Measurements from ENCODE around the gene ZBTB46.

The ZBTB46 gene

DNA sequence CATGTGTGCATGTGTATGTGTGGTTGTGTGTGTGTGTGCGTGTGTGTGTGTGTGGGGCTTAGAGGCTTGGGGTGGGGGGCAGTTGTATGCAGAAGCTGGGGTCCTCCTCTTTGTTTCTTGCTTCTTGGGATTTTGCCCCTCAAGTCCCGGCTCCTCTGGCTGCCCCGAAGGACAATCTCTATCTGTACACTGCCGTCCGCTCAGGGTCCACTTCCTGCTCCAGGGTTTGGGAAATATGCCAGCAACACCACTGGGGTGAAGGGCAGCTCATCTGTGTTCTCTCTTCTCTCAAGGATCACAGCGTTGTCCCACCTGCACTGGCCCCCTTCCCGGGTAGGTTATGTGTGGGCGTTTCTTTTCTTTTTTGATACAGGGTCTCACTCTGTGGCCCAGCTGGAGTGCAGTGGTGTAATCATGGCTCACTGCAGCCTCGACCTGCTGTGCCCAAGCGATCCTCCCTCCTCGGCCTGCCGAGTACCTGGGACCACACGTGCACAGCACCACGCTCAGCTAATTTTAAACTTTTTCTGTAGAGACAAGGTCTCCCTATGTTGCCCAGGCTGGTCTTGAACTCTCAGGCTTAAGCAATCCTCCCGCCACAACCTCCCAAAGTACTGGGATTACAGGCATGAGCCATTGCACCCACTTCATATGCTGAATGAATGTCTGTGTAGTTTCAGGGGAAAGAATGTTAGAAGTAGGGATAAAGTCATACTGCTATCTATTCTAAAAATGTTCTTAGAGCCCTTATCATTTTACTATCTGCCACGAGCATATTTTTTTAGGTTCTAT, 65.8 kb downstream of the ZBTB46 start:
- no peak for DNase-seq

DNA sequence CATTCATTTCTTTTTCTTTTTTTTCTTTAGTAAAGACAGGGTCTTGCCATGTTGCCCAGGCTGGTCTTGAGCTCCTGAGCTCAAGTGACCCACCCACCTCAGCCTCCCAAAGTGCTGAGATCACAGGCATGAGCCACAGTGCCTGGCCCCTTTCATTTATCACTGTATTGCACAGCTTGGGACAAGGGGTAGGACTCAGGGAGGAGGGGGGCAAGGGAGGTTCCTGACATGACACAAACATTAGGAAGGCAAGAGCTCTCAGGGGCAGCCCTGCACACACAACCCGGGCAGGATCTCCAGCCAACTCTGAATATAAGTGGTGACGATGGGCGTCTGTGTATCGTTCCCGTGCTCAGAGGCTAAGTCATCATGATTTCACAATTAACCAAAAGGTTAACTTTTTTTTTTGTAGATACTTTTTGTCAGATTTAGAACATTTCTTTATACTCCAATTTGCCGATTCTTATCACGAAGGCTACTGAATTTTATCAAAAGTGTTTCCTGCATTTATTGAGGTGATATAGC, 71.6 kb downstream of the ZBTB46 start:
- DNase-seq: no peak

- DNase-seq: no peak
Measured at GRCh38 chr20:63758152-63758551, 72.9 kb downstream of the ZBTB46 start.

DNA sequence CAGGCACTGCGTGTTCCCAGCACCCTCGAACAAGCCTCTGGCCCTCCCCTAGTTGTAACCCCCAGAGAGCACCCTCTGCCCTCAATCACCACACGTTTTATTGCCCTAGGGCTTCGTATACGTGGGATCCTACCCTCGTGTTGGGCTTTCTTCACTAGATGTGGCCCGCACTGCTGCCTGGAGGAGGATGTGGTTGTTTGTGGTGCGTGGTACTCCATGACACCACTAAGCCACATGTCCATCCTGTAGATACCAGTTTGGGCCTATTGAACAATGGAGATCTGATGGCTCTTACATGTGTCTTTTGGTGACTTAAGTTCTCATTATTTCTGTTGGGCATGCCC, 74.4 kb downstream of the ZBTB46 start:
- DNase-seq: no peak

- DNase-seq: no peak
Measured at GRCh38 chr20:63755933-63756647, 75.0 kb downstream of the ZBTB46 start.

DNA sequence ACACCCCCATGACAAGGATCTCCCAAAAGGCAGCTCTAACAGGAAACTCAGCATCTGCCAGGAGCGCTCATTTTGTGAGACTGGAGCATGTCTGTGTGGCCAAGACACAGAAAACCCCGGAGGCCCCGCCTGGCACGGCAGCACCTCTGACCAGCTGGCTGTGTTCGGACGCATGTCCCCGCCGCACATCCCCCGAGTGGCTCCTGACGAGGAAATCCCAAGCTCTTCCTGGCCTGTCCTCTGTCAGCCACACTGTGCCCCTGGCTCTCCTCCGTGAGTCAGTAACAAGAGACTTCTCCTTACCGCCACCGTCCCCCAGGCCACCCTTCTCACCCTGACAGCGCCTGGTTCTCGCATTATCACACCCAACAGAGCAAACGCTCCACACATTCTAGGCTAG, 77.1 kb downstream of the ZBTB46 start:
- DNase-seq: no peak

DNA sequence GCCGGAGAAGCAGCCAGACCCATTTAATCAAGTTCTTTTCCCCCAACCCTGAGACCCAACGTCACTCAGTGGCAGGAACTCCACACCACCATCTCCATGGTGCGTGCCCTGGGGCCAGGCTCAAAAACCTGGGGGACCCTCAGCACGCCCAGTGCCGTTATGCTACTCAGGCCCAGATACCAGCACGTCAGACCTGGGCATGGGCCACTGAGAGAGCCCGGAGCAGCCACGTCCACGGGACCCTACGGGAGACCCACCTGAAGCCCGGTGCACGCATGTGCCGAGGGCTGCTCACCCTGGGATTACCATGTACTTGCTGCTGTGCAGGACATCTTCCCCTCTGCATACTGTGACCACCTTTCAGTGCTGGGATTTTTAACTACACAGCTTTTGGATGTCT, 77.7 kb downstream of the ZBTB46 start:
- no peak for DNase-seq

DNA sequence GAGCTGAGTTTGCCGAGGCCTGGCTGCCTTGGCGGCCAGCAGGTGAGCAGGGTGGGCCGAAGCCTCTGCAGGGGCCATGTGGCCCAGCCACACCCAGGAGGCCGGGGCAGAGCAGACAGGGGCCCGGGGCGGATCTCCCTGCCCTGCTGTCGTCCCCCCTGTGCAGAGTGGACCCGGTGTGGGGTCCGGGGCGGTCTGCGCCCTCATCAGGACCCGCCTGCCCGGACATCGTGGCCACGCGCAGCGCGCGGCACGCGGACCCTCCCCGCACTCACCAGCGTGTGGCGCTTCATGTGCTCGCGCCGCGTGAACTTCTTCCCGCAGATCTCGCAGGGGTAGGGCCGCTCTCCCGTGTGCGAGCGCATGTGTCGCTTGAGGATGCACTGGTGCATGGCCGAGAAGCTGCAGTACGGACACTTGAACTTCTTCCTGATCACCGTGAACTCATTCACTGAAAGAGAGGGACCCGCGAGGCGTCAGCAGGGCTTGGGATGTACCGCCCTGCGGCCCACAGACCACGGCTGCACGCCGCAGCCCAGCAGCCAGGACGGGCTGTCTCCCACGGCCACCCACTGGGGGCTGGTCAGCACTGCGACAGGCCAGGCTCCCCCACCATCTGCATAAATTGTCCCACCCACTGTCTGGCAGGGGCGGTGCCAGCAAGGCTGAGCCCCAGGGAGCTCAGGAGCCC, 78.5 kb downstream of the ZBTB46 start:
- DNase-seq: peak; percentile 38

DNA sequence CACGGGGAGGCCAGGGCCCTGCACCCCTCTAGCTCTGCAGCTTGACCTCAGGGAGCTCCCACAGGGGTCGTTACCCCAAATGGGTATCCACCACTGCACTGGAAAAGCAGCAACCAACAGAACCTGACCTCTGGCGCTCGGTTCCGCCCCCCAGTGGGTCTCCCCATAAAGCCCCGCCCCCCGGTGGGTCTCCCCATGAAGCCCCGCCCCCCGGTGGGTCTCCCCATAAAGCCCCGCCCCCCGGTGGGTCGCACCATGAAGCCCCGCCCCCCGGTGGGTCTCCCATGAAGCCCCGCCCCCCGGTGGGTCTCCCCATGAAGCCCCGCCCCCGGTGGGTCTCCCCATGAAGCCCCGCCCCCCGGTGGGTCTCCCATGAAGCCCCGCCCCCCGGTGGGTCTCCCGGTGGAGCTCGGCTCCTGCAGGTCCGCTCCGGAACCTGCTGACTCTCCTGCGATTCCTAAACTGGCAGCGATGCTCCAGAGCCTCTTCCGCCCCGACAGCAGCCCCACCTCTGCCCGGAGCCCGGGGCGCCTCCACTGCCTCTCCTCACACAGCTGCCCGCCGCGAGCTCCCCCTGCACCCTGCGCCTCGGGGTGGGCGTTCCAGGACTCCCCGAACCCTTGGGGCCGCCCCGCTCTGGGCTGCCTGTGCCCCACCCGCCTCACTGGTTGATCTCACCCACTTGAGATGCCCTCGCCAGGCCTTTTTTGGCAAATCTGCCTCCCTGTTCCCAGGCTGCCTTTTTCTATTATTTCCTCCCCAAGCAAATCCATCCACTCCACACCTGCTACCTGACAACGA, 79.4 kb downstream of the ZBTB46 start:
- DNase-seq: peak; percentile 36

DNA sequence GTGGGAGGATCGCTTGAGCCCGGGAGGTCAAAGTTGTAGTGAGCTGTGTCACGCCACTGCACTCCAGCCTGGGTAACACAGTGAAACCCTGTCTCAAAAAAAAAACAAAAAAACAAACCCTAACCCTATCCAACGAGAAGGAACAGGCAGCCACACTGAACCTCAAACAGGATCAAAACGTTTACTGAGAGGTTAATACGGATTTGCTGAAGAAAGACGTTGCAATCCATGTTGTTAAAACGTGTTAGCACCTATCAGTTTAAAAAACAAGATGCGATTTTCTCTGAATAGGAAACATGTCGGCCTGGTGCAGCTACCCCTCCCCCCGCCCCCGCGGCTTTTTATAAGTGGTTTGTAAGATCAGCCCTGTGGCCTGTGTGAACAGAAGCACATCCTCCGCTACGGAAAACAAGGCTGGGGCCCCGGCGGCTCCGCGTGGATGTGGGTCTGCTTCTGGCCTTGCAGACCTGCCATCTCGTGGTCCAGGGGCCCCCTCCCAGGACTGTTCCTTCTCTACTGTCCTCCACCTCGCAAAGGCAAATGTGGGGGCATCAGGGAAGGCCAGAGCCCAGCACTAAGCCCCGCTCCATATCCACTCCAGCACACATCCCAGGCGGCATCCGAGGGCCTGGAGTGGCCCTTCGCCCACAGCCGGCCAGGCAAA, 80.1 kb downstream of the ZBTB46 start:
- no peak for DNase-seq

- DNase-seq: peak; percentile 41
Measured at GRCh38 chr20:63749597-63750508, 81.2 kb downstream of the ZBTB46 start.

GRCh38 chr20:63748934-63749270, 82.2 kb downstream of the ZBTB46 start:
- no peak for DNase-seq

- DNase-seq: no peak
Measured at GRCh38 chr20:63748070-63748933, 82.8 kb downstream of the ZBTB46 start.

DNA sequence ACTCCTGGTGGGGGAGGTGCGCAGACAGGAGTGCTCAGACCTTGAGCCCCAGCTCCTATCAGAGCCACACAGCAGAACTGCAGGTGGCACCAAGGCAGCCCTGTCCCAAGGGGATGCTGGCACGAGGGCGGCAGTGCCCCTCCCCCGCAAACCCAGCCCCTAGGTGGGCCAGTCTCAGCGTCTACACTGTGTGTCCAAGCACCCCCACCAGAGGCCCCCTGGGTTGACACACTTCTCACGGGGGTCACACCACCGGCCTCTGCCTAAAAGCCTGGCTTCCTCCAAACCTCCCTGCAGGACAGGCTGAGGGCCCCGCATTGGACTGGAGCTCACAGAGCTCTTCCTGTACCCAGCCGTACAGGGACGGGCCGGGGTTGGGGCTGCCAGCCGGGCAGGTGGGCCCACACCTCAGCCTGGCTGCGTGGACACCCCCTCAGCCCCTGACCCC, 83.4 kb downstream of the ZBTB46 start:
- no peak for DNase-seq

- DNase-seq: no peak
Measured at GRCh38 chr20:63746751-63747315, 84.2 kb downstream of the ZBTB46 start.

DNA sequence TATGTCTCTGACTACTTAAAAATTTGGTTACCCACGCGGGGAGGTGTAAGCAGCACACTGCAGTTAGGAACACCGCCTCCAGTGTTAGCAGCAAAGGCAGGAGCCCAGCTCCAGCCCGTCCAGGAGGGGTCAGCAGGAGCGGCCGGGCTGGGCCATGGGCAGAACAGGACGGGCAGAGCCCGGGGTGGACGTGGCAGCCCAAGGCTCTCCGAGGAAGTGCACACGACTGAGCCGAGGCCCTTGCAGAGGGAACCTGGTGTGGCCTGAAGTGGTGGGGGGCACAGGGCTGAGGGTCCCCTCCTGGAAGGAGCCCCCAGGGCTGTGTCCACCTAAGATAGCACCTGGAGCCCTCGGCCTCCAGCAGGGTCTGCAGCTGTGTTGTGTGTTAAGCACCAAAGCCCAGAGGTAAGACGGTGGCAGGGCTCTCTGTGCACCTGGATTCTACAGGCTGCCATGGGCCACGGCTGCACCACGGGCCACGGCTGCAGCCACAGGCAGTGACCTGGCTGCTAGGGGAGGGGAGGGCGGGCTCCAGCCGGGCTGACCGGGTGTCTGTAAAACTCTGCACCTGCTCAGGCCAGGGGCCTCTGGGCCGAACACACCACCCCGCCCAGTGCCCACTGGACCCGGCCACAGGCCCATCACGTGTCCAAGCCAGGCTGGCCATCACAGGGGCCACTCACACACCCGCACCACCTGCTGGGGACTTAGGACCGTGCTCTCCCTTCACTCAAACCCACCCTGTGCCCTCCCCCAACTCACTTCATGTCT, 84.9 kb downstream of the ZBTB46 start:
- no peak for DNase-seq

DNA sequence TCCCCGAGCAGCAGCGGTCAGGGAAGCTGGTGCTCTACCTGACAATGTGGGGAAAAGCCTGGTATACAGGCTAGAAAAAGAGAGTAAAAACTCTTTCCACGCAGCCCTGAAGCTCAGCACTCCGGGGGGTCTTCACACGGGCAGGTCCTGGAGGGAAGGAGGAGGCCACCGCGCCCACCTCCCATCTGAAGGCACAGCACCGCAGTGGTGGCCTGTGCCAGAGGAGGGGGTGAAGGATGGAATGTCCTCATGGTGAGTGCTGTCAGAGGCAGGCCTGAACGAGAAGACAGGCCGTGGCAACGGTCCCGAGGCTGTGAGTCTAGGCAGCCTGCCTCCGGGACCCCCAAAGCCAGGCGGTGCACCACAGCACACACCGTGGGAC, 85.6 kb downstream of the ZBTB46 start:
- DNase-seq: no peak

DNA sequence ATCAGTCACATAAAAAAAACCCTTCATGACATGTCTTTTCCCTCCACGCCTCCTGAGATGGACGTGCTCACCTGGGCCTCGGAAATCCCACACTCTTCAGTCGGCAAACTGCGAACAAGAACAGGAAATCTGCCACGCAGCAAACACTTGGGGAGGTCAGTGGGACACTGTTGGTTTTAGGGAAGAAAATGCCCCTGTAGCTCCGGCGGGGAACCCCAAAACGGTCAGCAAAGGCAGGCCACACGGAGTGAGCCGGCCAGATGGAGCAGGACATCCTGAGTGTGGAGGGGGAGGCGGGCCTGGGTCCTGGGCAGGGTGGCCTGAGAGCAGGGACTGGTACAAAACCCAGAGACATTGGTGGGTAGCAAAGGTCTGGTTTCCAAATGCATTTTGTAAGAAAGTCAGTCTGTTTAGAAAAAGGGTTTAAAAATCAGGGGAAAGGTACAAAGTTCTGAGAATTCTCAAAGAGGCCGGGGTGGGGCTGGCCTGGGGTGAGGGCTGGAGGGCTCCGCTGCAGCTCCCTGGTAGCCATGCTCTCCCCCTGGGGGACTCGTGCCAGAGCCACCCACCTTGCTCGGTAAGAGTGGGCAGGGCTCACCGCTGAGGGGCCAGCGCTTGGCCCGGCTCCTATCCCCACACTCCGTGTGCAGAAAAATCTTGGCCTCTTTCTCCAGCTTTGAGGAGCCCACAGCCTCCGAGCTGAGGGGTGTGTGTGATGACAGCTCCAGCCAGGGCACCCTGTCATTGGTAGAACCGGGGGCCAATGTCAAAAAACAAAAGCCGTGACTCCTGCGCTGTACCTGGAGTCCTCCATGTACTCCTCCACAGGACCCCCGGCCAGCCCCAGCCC, 86.3 kb downstream of the ZBTB46 start:
- DNase-seq: no peak

All from right forelimb (tissue), 1 donor.